Hepatocyte (in vitro differentiated cells): ENCODE results near the gene TSPAN19. TPM values are rescaled to one million over a fixed set of nuclear protein-coding genes. Genes with fewer than 3 reads are reported as not detected.

ENCODE experiments used
- DNase-seq: peaks from one replicate; pipeline ENCODE4 v3.0.0-alpha.2; 2016; ENCODE audit warnings: low spot score
- H2AFZ ChIP-seq: fragments of 200-600 bp; sonication (generic); 2 replicates; pipeline ENCODE4 v1.6.0; 2016; ENCODE audit warnings: antibody characterized with exemption, mild to moderate bottlenecking
- H3K27ac ChIP-seq: fragments of 200-600 bp; sonication (generic); 2 replicates; pipeline ENCODE4 v1.5.1; 2016; ENCODE audit warnings: mild to moderate bottlenecking
- H3K27me3 ChIP-seq: fragments of 200-600 bp; sonication (generic); 2 replicates; pipeline ENCODE4 v1.6.1; 2016
- H3K36me3 ChIP-seq: fragments of 200-600 bp; sonication (generic); replicated peaks from 2 replicates; pipeline ENCODE4 v1.5.1; 2016; ENCODE audit warnings: low read depth; ENCODE audit not compliant: insufficient read depth
- H3K4me1 ChIP-seq: fragments of 200-600 bp; sonication (generic); 2 replicates; pipeline ENCODE4 v1.5.1; 2016; ENCODE audit warnings: mild to moderate bottlenecking, moderate library complexity; ENCODE audit not compliant: insufficient read depth
- H3K4me2 ChIP-seq: fragments of 200-600 bp; sonication (generic); 2 replicates; pipeline ENCODE4 v1.6.0; 2016
- H3K4me3 ChIP-seq: fragments of 200-600 bp; sonication (generic); 2 replicates; pipeline ENCODE4 v1.5.1; 2016; ENCODE audit warnings: mild to moderate bottlenecking
- H3K79me2 ChIP-seq: fragments of 200-600 bp; sonication (generic); 2 replicates; pipeline ENCODE4 v1.6.0; 2017; ENCODE audit warnings: mild to moderate bottlenecking
- H3K9me2 ChIP-seq: fragments of 200-600 bp; sonication (generic); replicated peaks from 2 replicates; pipeline ENCODE4 v1.6.0; 2017; ENCODE audit warnings: mild to moderate bottlenecking; ENCODE audit not compliant: insufficient read depth
- H3K9me3 ChIP-seq: fragments of 200-600 bp; sonication (generic); 2 replicates; pipeline ENCODE4 v1.5.1; 2016; ENCODE audit warnings: low read depth, mild to moderate bottlenecking
- H4K20me1 ChIP-seq: fragments of 200-600 bp; sonication (generic); 2 replicates; pipeline ENCODE4 v1.6.0; 2016; ENCODE audit warnings: mild to moderate bottlenecking; ENCODE audit not compliant: insufficient read depth, poor library complexity, severe bottlenecking
- EZH2 ChIP-seq: fragments of 200-600 bp; sonication (generic); IDR thresholded peaks from 2 replicates; pipeline ENCODE4 v1.6.1; 2016; ENCODE audit warnings: antibody characterized with exemption, mild to moderate bottlenecking, borderline replicate concordance
- EZH2phosphoT487 ChIP-seq: fragments of 200-600 bp; sonication (generic); IDR thresholded peaks from one replicate; pipeline ENCODE4 v1.6.1; 2018; ENCODE audit warnings: antibody characterized with exemption, mild to moderate bottlenecking, low read depth, moderate library complexity; ENCODE audit not compliant: unreplicated experiment, severe bottlenecking
- WGBS: methylation state at CpG from one replicate; pipeline ENCODE4 v1.1.6; 2016; ENCODE audit warnings: low lambda C conversion rate; ENCODE audit errors: missing lambda C conversion rate; 5-methylcytosine and 5-hydroxymethylcytosine counted together
- polyA plus RNA-seq: library from polyadenylated mRNA; unstranded; fragments of >200 nt; fragmentation: Nextera tagmentation; extraction: Ambion mirVana; gene quantifications from 2 replicates; pipeline ENCODE4 v1.2.1, GENCODE V29; 2016
- total RNA-seq: library from RNA; depleted of rRNA; stranded (reverse); fragments of >200 nt; gene quantifications from 2 replicates; pipeline ENCODE4 v1.2.3, GENCODE V29; 2014
- TF ChIP-seq, protein P1 (sequence below): fragments of 200-600 bp; sonication (generic); IDR thresholded peaks from 2 replicates; pipeline ENCODE4 v1.5.1; 2016; ENCODE audit warnings: antibody characterized with exemption, mild to moderate bottlenecking; ENCODE audit not compliant: poor library complexity

Gene TSPAN19
- total and polyA plus RNA-seq, 2 experiments from 2014 or later: not detected

DNA sequence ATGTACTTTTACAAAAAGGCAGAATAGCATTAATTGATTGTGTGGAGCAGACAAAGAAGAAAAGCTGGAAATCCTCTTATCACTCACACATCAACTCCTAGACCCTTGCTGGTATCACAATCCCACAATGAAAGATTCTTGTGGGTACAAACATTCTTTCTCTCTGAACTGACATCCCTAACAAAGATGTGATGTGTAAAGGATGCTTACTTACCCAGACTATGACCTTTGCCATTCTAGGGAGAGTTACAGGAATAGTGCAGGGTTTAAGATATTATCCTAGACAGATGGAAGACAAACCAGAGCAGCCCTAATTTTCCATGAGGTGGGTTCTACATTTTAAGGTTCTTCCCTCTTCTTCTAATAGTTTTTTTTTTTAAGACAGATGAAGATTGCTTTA is 63.1 kb downstream of the TSPAN19 start:
- TF ChIP-seq EZH2 (no peak), EZH2phosphoT487 (no peak)
- TF ChIP-seq, protein P1, sequence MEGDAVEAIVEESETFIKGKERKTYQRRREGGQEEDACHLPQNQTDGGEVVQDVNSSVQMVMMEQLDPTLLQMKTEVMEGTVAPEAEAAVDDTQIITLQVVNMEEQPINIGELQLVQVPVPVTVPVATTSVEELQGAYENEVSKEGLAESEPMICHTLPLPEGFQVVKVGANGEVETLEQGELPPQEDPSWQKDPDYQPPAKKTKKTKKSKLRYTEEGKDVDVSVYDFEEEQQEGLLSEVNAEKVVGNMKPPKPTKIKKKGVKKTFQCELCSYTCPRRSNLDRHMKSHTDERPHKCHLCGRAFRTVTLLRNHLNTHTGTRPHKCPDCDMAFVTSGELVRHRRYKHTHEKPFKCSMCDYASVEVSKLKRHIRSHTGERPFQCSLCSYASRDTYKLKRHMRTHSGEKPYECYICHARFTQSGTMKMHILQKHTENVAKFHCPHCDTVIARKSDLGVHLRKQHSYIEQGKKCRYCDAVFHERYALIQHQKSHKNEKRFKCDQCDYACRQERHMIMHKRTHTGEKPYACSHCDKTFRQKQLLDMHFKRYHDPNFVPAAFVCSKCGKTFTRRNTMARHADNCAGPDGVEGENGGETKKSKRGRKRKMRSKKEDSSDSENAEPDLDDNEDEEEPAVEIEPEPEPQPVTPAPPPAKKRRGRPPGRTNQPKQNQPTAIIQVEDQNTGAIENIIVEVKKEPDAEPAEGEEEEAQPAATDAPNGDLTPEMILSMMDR: no peak
- Histone ChIP-seq H3K4me1 (no peaks in the 10 kb centered on the region), H3K9me3 (no peaks in the 10 kb centered on the region), H3K27me3 (no peaks in the 10 kb centered on the region), H4K20me1 (no peaks in the 10 kb centered on the region), H3K36me3 (no peaks in the 10 kb centered on the region), H3K9me2 (no peaks in the 10 kb centered on the region), H2AFZ (no peak overlapping the region), H3K79me2 (no peaks in the 10 kb centered on the region), H3K4me2 (no peak overlapping the region), H3K4me3 (no peak overlapping the region), H3K27ac (no peak overlapping the region)
- DNase-seq: no peak

DNA sequence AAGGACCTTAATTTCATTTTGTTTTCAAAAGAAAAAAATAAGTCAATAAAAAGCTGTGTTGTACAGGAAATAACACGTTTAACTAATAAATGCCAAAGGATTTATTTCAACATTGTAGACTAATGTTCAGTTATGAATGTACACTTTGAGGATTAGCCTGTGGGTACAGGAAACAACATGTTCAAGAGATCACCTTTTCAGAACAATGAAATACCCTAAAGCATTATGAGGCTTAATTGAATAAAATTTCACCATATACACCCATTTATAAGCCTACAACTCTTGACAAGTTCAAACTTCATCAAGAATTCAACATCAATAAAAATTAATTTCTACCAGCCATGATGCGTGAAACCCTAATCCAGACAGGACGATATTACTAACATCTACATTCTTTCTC is 66.9 kb downstream of the TSPAN19 start:
- no peak for DNase-seq
- no peak overlapping the region for H3K4me2 ChIP-seq
- no peaks in the 10 kb centered on the region for H3K9me3 ChIP-seq
- no peaks in the 10 kb centered on the region for H4K20me1 ChIP-seq
- H3K27ac ChIP-seq: no peak overlapping the region
- H3K4me3 ChIP-seq: no peak overlapping the region
- no peaks in the 10 kb centered on the region for H3K36me3 ChIP-seq
- H3K4me1 ChIP-seq: no peaks in the 10 kb centered on the region
- H2AFZ ChIP-seq: no peak overlapping the region
- no peak for TF ChIP-seq EZH2
- TF ChIP-seq, protein P1: no peak
- TF ChIP-seq EZH2phosphoT487: no peak
- WGBS: 90% methylated on average over 3 of the region's 3 CpGs
- no peaks in the 10 kb centered on the region for H3K9me2 ChIP-seq
- no peaks in the 10 kb centered on the region for H3K27me3 ChIP-seq
- no peaks in the 10 kb centered on the region for H3K79me2 ChIP-seq

Other genes starting within 250 kb of the TSPAN19 start
- 2.5 and 6.2 TPM in 2 replicates for gene SLC6A15, start 123.5 kb downstream of the TSPAN19 start, total RNA-seq
- gene SLC6A15, start 123.5 kb downstream of the TSPAN19 start, polyA plus RNA-seq: 1.3 and 2.2 TPM in 2 replicates
- 0.13 TPM in 1 of 2 replicates, not detected in the other for gene LRRIQ1, start 74 bp upstream of the TSPAN19 start, total RNA-seq
- 0.07 and 1.4 TPM in 2 replicates for gene LRRIQ1, start 74 bp upstream of the TSPAN19 start, polyA plus RNA-seq
- 3.4 and 3.9 TPM in 2 replicates for gene ALX1, start 243.9 kb upstream of the TSPAN19 start, total RNA-seq
- gene ALX1, start 243.9 kb upstream of the TSPAN19 start, polyA plus RNA-seq: 3.8 and 5.7 TPM in 2 replicates